IMR-90 (cell line): ENCODE results near the gene NCR2. TPM values are rescaled to one million over a fixed set of nuclear protein-coding genes. Genes with fewer than 3 reads are reported as not detected.

Experiments used
- ATAC-seq: fragments of 200-7000 bp; cut with Tn5 transposase; 2 replicates; pipeline ENCODE4 v1.9.1; 2020; ENCODE audit warnings: low read depth, mild to moderate bottlenecking, moderate library complexity
- BruUV-seq: library from RNA; stranded (reverse); fragments of 400-500 nt; replicated peaks from 2 replicates; lab custom pipeline; 2021; lab: Mats Ljungman, UMichigan
- CTCF ChIA-PET: fragments of 300-600 bp; formaldehyde crosslinking; extraction: SDS; loops from one replicate; lab custom pipeline; 2021; ENCODE audit warnings: antibody characterized with exemption; lab: Yijun Ruan, JAX
- POLR2A ChIA-PET: fragments of 300-600 bp; sonication (Branson Sonifier 250); formaldehyde crosslinking; loops from one replicate; lab custom pipeline; 2022; ENCODE audit warnings: antibody characterized with exemption; ENCODE audit not compliant: unreplicated experiment; lab: Charles Lee
- DNase-seq: peaks from one replicate; pipeline ENCODE4 v3.0.0; 2013
- H2AFZ ChIP-seq: replicated peaks from 2 replicates; pipeline ENCODE3; 2013; ENCODE audit warnings: low read length, mild to moderate bottlenecking; ENCODE audit not compliant: poor library complexity
- H2AK5ac ChIP-seq: 2 replicates; pipeline ENCODE4 v1.6.1; 2013; ENCODE audit warnings: low read depth, low read length, inconsistent platforms
- H2AK9ac ChIP-seq: replicated peaks from 2 replicates; pipeline ENCODE3; 2013; ENCODE audit warnings: mild to moderate bottlenecking, low read depth, low read length, moderate library complexity; ENCODE audit not compliant: poor library complexity
- H2BK120ac ChIP-seq: 2 replicates; pipeline ENCODE4 v1.6.1; 2013; ENCODE audit warnings: low read depth, low read length, inconsistent platforms
- H2BK15ac ChIP-seq: 3 replicates; pipeline ENCODE4 v1.6.1; 2013; ENCODE audit warnings: low read depth, low read length, inconsistent platforms
- H2BK20ac ChIP-seq: 2 replicates; pipeline ENCODE4 v1.6.1; 2013; ENCODE audit warnings: low read depth, mild to moderate bottlenecking, inconsistent platforms, low read length, moderate library complexity
- H2BK5ac ChIP-seq: 2 replicates; pipeline ENCODE4 v1.6.1; 2013; ENCODE audit warnings: mild to moderate bottlenecking, low read depth, low read length, inconsistent platforms; ENCODE audit not compliant: poor library complexity, severe bottlenecking
- H3K14ac ChIP-seq: replicated peaks from 2 replicates; pipeline ENCODE4 v1.6.1; 2013; ENCODE audit warnings: low read depth, low read length, inconsistent platforms
- H3K18ac ChIP-seq: 2 replicates; pipeline ENCODE4 v1.6.1; 2013; ENCODE audit warnings: low read depth, low read length, control low read depth
- H3K23ac ChIP-seq: 2 replicates; pipeline ENCODE4 v1.6.1; 2013; ENCODE audit warnings: low read depth, low read length, inconsistent platforms
- H3K27ac ChIP-seq: 2 replicates; pipeline ENCODE4 v1.5.1; 2013; ENCODE audit warnings: mild to moderate bottlenecking, control low read depth, low read length; ENCODE audit not compliant: insufficient read depth
- H3K27me3 ChIP-seq: 2 replicates; pipeline ENCODE4 v1.6.1; 2013; ENCODE audit warnings: low read length; ENCODE audit not compliant: control insufficient read depth, insufficient read depth
- H3K36me3 ChIP-seq: 2 replicates; pipeline ENCODE4 v1.6.1; 2013; ENCODE audit warnings: low read length, mixed read lengths; ENCODE audit not compliant: control insufficient read depth, insufficient read depth
- H3K4ac ChIP-seq: 2 replicates; pipeline ENCODE4 v1.6.1; 2013; ENCODE audit warnings: low read depth, low read length, inconsistent platforms
- H3K4me1 ChIP-seq: 2 replicates; pipeline ENCODE4 v1.6.1; 2013; ENCODE audit warnings: low read length, mixed read lengths; ENCODE audit not compliant: control insufficient read depth, insufficient read depth
- H3K4me2 ChIP-seq: 2 replicates; pipeline ENCODE4 v1.6.1; 2013; ENCODE audit warnings: low read depth, mild to moderate bottlenecking, control low read depth, low read length, moderate library complexity
- H3K4me3 ChIP-seq: 2 replicates; pipeline ENCODE4 v1.5.1; 2013; ENCODE audit warnings: low read depth, mild to moderate bottlenecking, control low read depth, low read length, moderate library complexity; ENCODE audit not compliant: insufficient read depth
- H3K56ac ChIP-seq: 2 replicates; pipeline ENCODE4 v1.6.1; 2013; ENCODE audit warnings: low read length, inconsistent platforms; ENCODE audit not compliant: insufficient read depth; ENCODE audit errors: extremely low read depth
- H3K79me1 ChIP-seq, 2 experiments: 2 replicates each; pipeline ENCODE4 v1.6.1; 2013; ENCODE audit warnings: low read length in 2 of 2, inconsistent platforms in 1 of 2, low read depth in 1 of 2
- H3K9ac ChIP-seq: 2 replicates; pipeline ENCODE4 v1.6.1; 2013; ENCODE audit warnings: low read depth, low read length, control low read depth
- H3K9me1 ChIP-seq: 2 replicates; pipeline ENCODE4 v1.6.1; 2013; ENCODE audit warnings: low read length, inconsistent platforms; ENCODE audit not compliant: insufficient read depth
- H3K9me3 ChIP-seq: 2 replicates; pipeline ENCODE4 v1.6.1; 2013; ENCODE audit warnings: low read length; ENCODE audit not compliant: control insufficient read depth, insufficient read depth
- H4K20me1 ChIP-seq: 2 replicates; pipeline ENCODE4 v1.6.1; 2013; ENCODE audit warnings: low read length, inconsistent platforms; ENCODE audit not compliant: insufficient read depth
- H4K5ac ChIP-seq: 2 replicates; pipeline ENCODE4 v1.6.1; 2013; ENCODE audit warnings: mild to moderate bottlenecking, low read depth, low read length, control low read depth
- H4K8ac ChIP-seq, 2 experiments: 2 replicates each; pipeline ENCODE4 v1.6.1; 2013; ENCODE audit warnings: low read depth in 2 of 2, low read length in 2 of 2, control low read depth in 1 of 2, inconsistent platforms in 1 of 2
- H4K91ac ChIP-seq: 2 replicates; pipeline ENCODE4 v1.6.1; 2013; ENCODE audit warnings: low read depth, low read length, inconsistent platforms; ENCODE audit not compliant: insufficient read depth
- BHLHE40 ChIP-seq: fragments of 150-350 bp; IDR thresholded peaks from 2 replicates; pipeline ENCODE4 v1.6.1; 2016; ENCODE audit warnings: mild to moderate bottlenecking, low read depth, low read length
- FOS ChIP-seq: fragments of 150-350 bp; IDR thresholded peaks from 2 replicates; pipeline ENCODE4 v1.6.1; 2016; ENCODE audit warnings: low read depth, low read length
- MAFK ChIP-seq: IDR thresholded peaks from 2 replicates; pipeline ENCODE4 v1.6.1; 2012; ENCODE audit warnings: low read depth, low read length, improper control_type of control experiment
- MAZ ChIP-seq: IDR thresholded peaks from 2 replicates; pipeline ENCODE4 v1.6.1; 2012; ENCODE audit warnings: low read depth, mild to moderate bottlenecking, low read length, improper control_type of control experiment, moderate library complexity, borderline replicate concordance
- RCOR1 ChIP-seq: IDR thresholded peaks from 2 replicates; pipeline ENCODE4 v1.6.1; 2012; ENCODE audit warnings: mild to moderate bottlenecking, low read length, improper control_type of control experiment; ENCODE audit not compliant: insufficient replicate concordance
- SMC3 ChIP-seq: fragments of 150-350 bp; IDR thresholded peaks from 2 replicates; pipeline ENCODE4 v1.6.1; 2016; ENCODE audit warnings: low read depth, mild to moderate bottlenecking, antibody characterized with exemption, low read length, moderate library complexity
- WGBS, 2 experiments: methylation state at CpG; one replicate each; pipeline versions ENCODE4 v1.1.5 to v1.1.7; 2013; ENCODE audit warnings: missing lambda C conversion rate in 2 of 2; ENCODE audit not compliant: insufficient read length in 1 of 2; ENCODE audit errors: extremely low coverage in 2 of 2; 5-methylcytosine and 5-hydroxymethylcytosine counted together
- dilution Hi-C: fragments of 300-500 bp; cut with HindIII; formaldehyde crosslinking; loops from one replicate; pipeline ENCODE4 v1.14.3; 2018; ENCODE audit warnings: low sequenced_read_pairs; ENCODE audit not compliant: unreplicated experiment
- in situ Hi-C: fragments of 300-500 bp; cut with MboI; formaldehyde crosslinking; loops from 3 replicates; pipeline ENCODE4 v1.14.3; 2019; ENCODE audit warnings: low sequenced_read_pairs, inconsistent platforms, mixed read lengths
- intact Hi-C: fragments of 100-400 bp; cut with micrococcal nuclease; formaldehyde crosslinking; loops from 2 replicates; pipeline ENCODE4 v1.10.0; 2022
- polyA plus RNA-seq, 3 experiments: library from polyadenylated mRNA; depleted of rRNA; stranded (reverse); fragments of >200 nt; gene quantifications; 2 replicates each; pipeline ENCODE4 v1.2.3, GENCODE V29; 2012; ENCODE audit warnings: low replicate concordance in 1 of 3
- total RNA-seq: library from RNA; depleted of rRNA; stranded (reverse); fragments of >200 nt; gene quantifications from 2 replicates; pipeline ENCODE4 v1.2.3, GENCODE V29; 2012
- TF ChIP-seq, protein P1 (sequence below): conservative IDR thresholded peaks from 2 replicates; pipeline ENCODE4 v1.5.1; 2012; ENCODE audit warnings: mild to moderate bottlenecking, low read depth, low read length, improper control_type of control experiment
- TF ChIP-seq, protein P2 (sequence below): fragments of 150-350 bp; IDR thresholded peaks from 2 replicates; pipeline ENCODE4 v1.6.1; 2016; ENCODE audit warnings: low read depth, mild to moderate bottlenecking, low read length, moderate library complexity, borderline replicate concordance

The NCR2 gene
- total and polyA plus RNA-seq, 2 of the 4 experiments (the other 2 are of a cell fraction) = not detected

GRCh38 chr6:41375598-41376151, 40.3 kb downstream of the NCR2 start:
- no TSS peak for BruUV-seq

More at GRCh38 chr6:41375598-41376151, 40.3 kb downstream of the NCR2 start:
- Histone ChIP-seq H3K9me3 (no peaks in the 10 kb centered on the region; the same call in 1 of the 2 replicates), H4K5ac (no peak overlapping the region), H3K27me3 (peaks cover 74% of the 10 kb centered on the region), H3K4me2 (no peak overlapping the region), H3K36me3 (no peaks in the 10 kb centered on the region), H3K79me1 (no peaks in the 10 kb centered on the region), H3K4me3 (no peak overlapping the region), H2BK5ac (no peak overlapping the region), H4K8ac (no peak overlapping the region), H3K9me1 (no peaks in the 10 kb centered on the region), H4K20me1 (no peaks in the 10 kb centered on the region), H3K14ac (no peak overlapping the region), H3K23ac (no peak overlapping the region), H2BK120ac (no peak overlapping the region), H2AFZ (no peak overlapping the region), H2AK5ac (no peak overlapping the region), H2AK9ac (no peak overlapping the region), H3K56ac (no peak overlapping the region), H2BK15ac (no peak overlapping the region), H3K4ac (no peak overlapping the region), H3K9ac (no peak overlapping the region), H4K91ac (no peak overlapping the region), H3K18ac (no peak overlapping the region), H3K27ac (no peak overlapping the region), H2BK20ac (no peak overlapping the region), H3K4me1 (peaks cover 2% of the 10 kb centered on the region; the same call in 1 of the 2 replicates)
- ChIA-PET POLR2A (no interaction called here), CTCF (no interaction called here)
- no peak for ATAC-seq
- dilution Hi-C loops = no loop called here
- WGBS, 2 experiments = 28% methylated on average over 14 of the region's 30 CpGs; no CpG with 5 or more reads in 1 of the 2 experiments
- intact Hi-C loops = no loop called here
- in situ Hi-C loops = no loop called here
- no peak for TF ChIP-seq BHLHE40
- TF ChIP-seq, protein P1, sequence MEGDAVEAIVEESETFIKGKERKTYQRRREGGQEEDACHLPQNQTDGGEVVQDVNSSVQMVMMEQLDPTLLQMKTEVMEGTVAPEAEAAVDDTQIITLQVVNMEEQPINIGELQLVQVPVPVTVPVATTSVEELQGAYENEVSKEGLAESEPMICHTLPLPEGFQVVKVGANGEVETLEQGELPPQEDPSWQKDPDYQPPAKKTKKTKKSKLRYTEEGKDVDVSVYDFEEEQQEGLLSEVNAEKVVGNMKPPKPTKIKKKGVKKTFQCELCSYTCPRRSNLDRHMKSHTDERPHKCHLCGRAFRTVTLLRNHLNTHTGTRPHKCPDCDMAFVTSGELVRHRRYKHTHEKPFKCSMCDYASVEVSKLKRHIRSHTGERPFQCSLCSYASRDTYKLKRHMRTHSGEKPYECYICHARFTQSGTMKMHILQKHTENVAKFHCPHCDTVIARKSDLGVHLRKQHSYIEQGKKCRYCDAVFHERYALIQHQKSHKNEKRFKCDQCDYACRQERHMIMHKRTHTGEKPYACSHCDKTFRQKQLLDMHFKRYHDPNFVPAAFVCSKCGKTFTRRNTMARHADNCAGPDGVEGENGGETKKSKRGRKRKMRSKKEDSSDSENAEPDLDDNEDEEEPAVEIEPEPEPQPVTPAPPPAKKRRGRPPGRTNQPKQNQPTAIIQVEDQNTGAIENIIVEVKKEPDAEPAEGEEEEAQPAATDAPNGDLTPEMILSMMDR = no peak
- no peak for TF ChIP-seq RCOR1
- TF ChIP-seq, protein P2, sequence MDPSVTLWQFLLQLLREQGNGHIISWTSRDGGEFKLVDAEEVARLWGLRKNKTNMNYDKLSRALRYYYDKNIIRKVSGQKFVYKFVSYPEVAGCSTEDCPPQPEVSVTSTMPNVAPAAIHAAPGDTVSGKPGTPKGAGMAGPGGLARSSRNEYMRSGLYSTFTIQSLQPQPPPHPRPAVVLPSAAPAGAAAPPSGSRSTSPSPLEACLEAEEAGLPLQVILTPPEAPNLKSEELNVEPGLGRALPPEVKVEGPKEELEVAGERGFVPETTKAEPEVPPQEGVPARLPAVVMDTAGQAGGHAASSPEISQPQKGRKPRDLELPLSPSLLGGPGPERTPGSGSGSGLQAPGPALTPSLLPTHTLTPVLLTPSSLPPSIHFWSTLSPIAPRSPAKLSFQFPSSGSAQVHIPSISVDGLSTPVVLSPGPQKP = no peak
- no peak for TF ChIP-seq MAZ
- no peak for TF ChIP-seq SMC3
- no peak for TF ChIP-seq FOS
- no peak for TF ChIP-seq MAFK
- no peak for DNase-seq
